GM23338 (cell line): ENCODE results near the gene TRIML1. TPM values are rescaled to one million over a fixed set of nuclear protein-coding genes. Genes with fewer than 3 reads are reported as not detected.

Experiments
- ATAC-seq: fragments of 200-7000 bp; cut with Tn5 transposase; 3 replicates; pipeline ENCODE4 v1.9.1; 2020
- DNase-seq: peaks from one replicate; pipeline ENCODE4 v3.0.0-alpha.2; 2015; ENCODE audit warnings: low spot score
- H2AFZ ChIP-seq: fragments of 200-600 bp; sonication (generic); 2 replicates; pipeline ENCODE4 v1.8.0; 2016; ENCODE audit warnings: antibody characterized with exemption, mild to moderate bottlenecking, moderate library complexity
- H3F3A ChIP-seq: fragments of 200-600 bp; sonication (generic); replicated peaks from 2 replicates; pipeline ENCODE4 v1.8.0; 2017; ENCODE audit warnings: antibody characterized with exemption, mixed run types, low read depth
- H3K27ac ChIP-seq: fragments of 200-600 bp; sonication (generic); 2 replicates; pipeline ENCODE4 v1.6.1; 2016; ENCODE audit warnings: low read depth
- H3K27me3 ChIP-seq: fragments of 200-600 bp; sonication (generic); 2 replicates; pipeline ENCODE4 v1.8.0; 2016; ENCODE audit warnings: mild to moderate bottlenecking, mixed run types, moderate library complexity; ENCODE audit not compliant: insufficient read depth
- H3K36me3 ChIP-seq: fragments of 200-600 bp; sonication (generic); 2 replicates; pipeline ENCODE4 v1.8.0; 2016; ENCODE audit warnings: mild to moderate bottlenecking; ENCODE audit not compliant: insufficient read depth
- H3K4me1 ChIP-seq: fragments of 200-600 bp; sonication (generic); 2 replicates; pipeline ENCODE4 v1.8.0; 2016; ENCODE audit warnings: mild to moderate bottlenecking, moderate library complexity; ENCODE audit not compliant: insufficient read depth
- H3K4me2 ChIP-seq: fragments of 200-600 bp; sonication (generic); 2 replicates; pipeline ENCODE4 v1.7.1; 2017; ENCODE audit warnings: mixed run types
- H3K4me3 ChIP-seq: fragments of 200-600 bp; sonication (generic); 2 replicates; pipeline ENCODE4 v1.6.1; 2016; ENCODE audit warnings: mixed run types
- H3K79me2 ChIP-seq: fragments of 200-600 bp; sonication (generic); replicated peaks from 2 replicates; pipeline ENCODE4 v1.8.0; 2017; ENCODE audit warnings: mild to moderate bottlenecking; ENCODE audit not compliant: insufficient read depth
- H3K9me2 ChIP-seq: fragments of 200-600 bp; sonication (generic); 2 replicates; pipeline ENCODE4 v1.8.0; 2017; ENCODE audit not compliant: insufficient read depth
- H4K20me1 ChIP-seq: fragments of 200-600 bp; sonication (generic); replicated peaks from 2 replicates; pipeline ENCODE4 v1.8.0; 2017; ENCODE audit warnings: mild to moderate bottlenecking; ENCODE audit not compliant: insufficient read depth
- H3K27ac Mint-ChIP-seq: 2 replicates; pipeline ENCODE4 v1.8.0; 2020; ENCODE audit warnings: inconsistent platforms, mild to moderate bottlenecking, moderate library complexity, mixed read lengths
- H3K27me3 Mint-ChIP-seq: 3 replicates; pipeline ENCODE4 v1.8.0; 2022; ENCODE audit warnings: low read depth, mild to moderate bottlenecking, moderate library complexity, mixed read lengths, inconsistent platforms; ENCODE audit not compliant: insufficient read depth, poor library complexity
- H3K36me3 Mint-ChIP-seq: 3 replicates; pipeline ENCODE4 v1.8.0; 2021; ENCODE audit warnings: low read depth, mild to moderate bottlenecking, inconsistent platforms, moderate library complexity, mixed read lengths
- H3K4me1 Mint-ChIP-seq: 3 replicates; pipeline ENCODE4 v1.8.0; 2020; ENCODE audit warnings: mild to moderate bottlenecking, inconsistent platforms, mixed read lengths
- H3K4me3 Mint-ChIP-seq: 3 replicates; pipeline ENCODE4 v1.8.0; 2021; ENCODE audit warnings: moderate library complexity, mild to moderate bottlenecking, inconsistent platforms, mixed read lengths
- H3K9me3 Mint-ChIP-seq: 3 replicates; pipeline ENCODE4 v1.8.0; 2020; ENCODE audit warnings: moderate library complexity, mild to moderate bottlenecking, inconsistent platforms, mixed read lengths
- CTCF ChIP-seq, 2 experiments: fragments of 200-600 bp in 1 of 2; sonication (generic) in 1 of 2; conservative IDR thresholded peaks; 2 replicates each; pipeline versions ENCODE4 v1.5.1 to v1.6.1; 2016 to 2017; ENCODE audit warnings: antibody characterized with exemption in 2 of 2, low read depth in 2 of 2, mild to moderate bottlenecking in 2 of 2, moderate library complexity in 1 of 2
- EZH2 ChIP-seq: fragments of 200-600 bp; sonication (generic); IDR thresholded peaks from one replicate; pipeline ENCODE4 v1.8.0; 2017; ENCODE audit warnings: antibody characterized with exemption, mild to moderate bottlenecking, low read depth; ENCODE audit not compliant: unreplicated experiment
- EZH2phosphoT487 ChIP-seq: fragments of 200-600 bp; sonication (generic); IDR thresholded peaks from one replicate; pipeline ENCODE4 v1.8.1; 2018; ENCODE audit warnings: antibody characterized with exemption; ENCODE audit not compliant: unreplicated experiment
- JUNB ChIP-seq: IDR thresholded peaks from one replicate; pipeline ENCODE4 v1.6.1; 2016; ENCODE audit warnings: antibody characterized with exemption; ENCODE audit not compliant: unreplicated experiment
- STAT1 ChIP-seq: IDR thresholded peaks from one replicate; pipeline ENCODE4 v1.6.1; 2016; ENCODE audit warnings: antibody characterized with exemption; ENCODE audit not compliant: unreplicated experiment
- ZNF462 ChIP-seq: fragments of 250-450 bp; sonication (Bioruptor Pico); IDR thresholded peaks from 2 replicates; pipeline ENCODE4 v1.5.0; 2020; ENCODE audit warnings: mild to moderate bottlenecking, moderate library complexity
- polyA plus RNA-seq: library from polyadenylated mRNA; unstranded; fragments of >200 nt; fragmentation: Nextera tagmentation; extraction: Ambion mirVana; gene quantifications from 2 replicates; pipeline ENCODE4 v1.2.1, GENCODE V29; 2016
- total RNA-seq: library from RNA; depleted of rRNA; stranded (reverse); fragments of >200 nt; shearing (Covaris generic); gene quantifications from 2 replicates; pipeline ENCODE4 v1.2.3, GENCODE V29; 2014

Gene TRIML1
- total and polyA plus RNA-seq, 2 experiments from 2014 or later = not detected

GRCh38 chr4:188194421-188194820 is 55.2 kb downstream of the TRIML1 start:
- Histone ChIP-seq H3K79me2 (no peaks in the 10 kb centered on the region), H3K27me3 (no peaks in the 10 kb centered on the region), H3K9me2 (0 out of 2 replicates have a peak, but pooled peaks cover 3% of the 10 kb centered on the region), H3K36me3 (no peaks in the 10 kb centered on the region), H3K4me3 (no peak overlapping the region), H3K4me2 (no peak overlapping the region), H3K27ac (no peak overlapping the region), H3F3A (no peaks in the 10 kb centered on the region), H2AFZ (no peak overlapping the region; the same call in 1 of the 2 replicates), H4K20me1 (no peaks in the 10 kb centered on the region), H3K4me1 (peaks cover 21% of the 10 kb centered on the region)
- H3K27ac Mint-ChIP-seq = 0 out of 2 replicates have a peak overlapping the region, but pooled peaks have one; percentile 32
- TF ChIP-seq STAT1 = no peak
- TF ChIP-seq JUNB = no peak
- TF ChIP-seq EZH2phosphoT487 = no peak
- no peak for TF ChIP-seq ZNF462
- no peak for TF ChIP-seq EZH2
- TF ChIP-seq CTCF (conservative IDR thresholded peaks at IDR 0.05; ENCODE audit: low read depth in 2 of 2) = no peak
- peaks cover 18% of the 10 kb centered on the region for H3K9me3 Mint-ChIP-seq
- peaks cover 13% of the 10 kb centered on the region for H3K4me1 Mint-ChIP-seq
- ATAC-seq = no peak
- peaks cover 3% of the 10 kb centered on the region for H3K27me3 Mint-ChIP-seq
- no peak overlapping the region for H3K4me3 Mint-ChIP-seq
- peaks cover 13% of the 10 kb centered on the region for H3K36me3 Mint-ChIP-seq
- no peak for DNase-seq
